H1 (cell line): ENCODE data around the gene MMEL1. TPM values are rescaled to one million over a fixed set of nuclear protein-coding genes. Genes with fewer than 3 reads are reported as not detected.

Source experiments
- CTCF ChIA-PET: fragments of 300-600 bp; sonication (Branson Sonifier 250); formaldehyde crosslinking; loops from one replicate; lab custom pipeline; 2021; ENCODE audit not compliant: partially characterized antibody; lab: Charles Lee
- POLR2A ChIA-PET: fragments of 300-600 bp; sonication (Branson Sonifier 250); formaldehyde crosslinking; loops from one replicate; lab custom pipeline; 2021; ENCODE audit warnings: inconsistent platforms; ENCODE audit not compliant: partially characterized antibody; lab: Charles Lee
- DNase-seq, 2 experiments: peaks; one replicate each; pipeline versions ENCODE4 v3.0.0 to v3.0.0-alpha.2; 2010 to 2022; ENCODE audit warnings: low spot score in 2 of 2, low read depth in 1 of 2, mixed read lengths in 1 of 2
- FAIRE-seq: peaks from 2 replicates; lab custom pipeline; 2011; peaks lifted over from hg19 to GRCh38; lab: Jason Lieb, UNC
- H2AFZ ChIP-seq: 2 replicates; pipeline ENCODE4 v1.8.1; 2012; ENCODE audit warnings: low read length, inconsistent platforms
- H2AK5ac ChIP-seq: 2 replicates; pipeline ENCODE4 v1.6.1; 2013; ENCODE audit warnings: low read depth, low read length
- H2BK120ac ChIP-seq: replicated peaks from 2 replicates; pipeline ENCODE3; 2013; ENCODE audit warnings: low read depth, low read length, inconsistent platforms
- H2BK12ac ChIP-seq: 2 replicates; pipeline ENCODE4 v1.6.1; 2013; ENCODE audit warnings: low read depth, low read length
- H2BK15ac ChIP-seq: 2 replicates; pipeline ENCODE4 v1.6.1; 2013; ENCODE audit warnings: low read length
- H2BK20ac ChIP-seq: 2 replicates; pipeline ENCODE4 v1.6.1; 2013; ENCODE audit warnings: low read length
- H2BK5ac ChIP-seq: 2 replicates; pipeline ENCODE4 v1.6.1; 2013; ENCODE audit warnings: low read depth, low read length
- H3K14ac ChIP-seq: 2 replicates; pipeline ENCODE4 v1.6.1; 2013; ENCODE audit warnings: inconsistent platforms; ENCODE audit not compliant: insufficient read length
- H3K18ac ChIP-seq: 2 replicates; pipeline ENCODE4 v1.6.1; 2013; ENCODE audit warnings: low read length; ENCODE audit errors: extremely low read depth
- H3K23ac ChIP-seq: 2 replicates; pipeline ENCODE4 v1.6.1; 2013; ENCODE audit warnings: inconsistent platforms; ENCODE audit not compliant: insufficient read length
- H3K23me2 ChIP-seq: 2 replicates; pipeline ENCODE4 v1.6.1; 2013; ENCODE audit warnings: low read depth, low read length
- H3K27ac ChIP-seq: 2 replicates; pipeline ENCODE4 v1.6.1; 2011; ENCODE audit warnings: low read depth, low read length, inconsistent platforms
- H3K27me3 ChIP-seq, 4 experiments: replicated peaks in 1 of 4; 1 replicate in 1 of 4; 2 replicates in 3 of 4; pipeline versions ENCODE4 v1.6.1 to v1.8.1; 2011 to 2013; ENCODE audit warnings: low read length in 3 of 4, mild to moderate bottlenecking in 3 of 4, inconsistent platforms in 2 of 4, mixed read lengths in 2 of 4, moderate library complexity in 1 of 4; ENCODE audit not compliant: control insufficient read depth in 3 of 4, insufficient read depth in 3 of 4; ENCODE audit errors: extremely low read depth in 1 of 4
- H3K36me3 ChIP-seq, 4 experiments: 2 replicates each; pipeline versions ENCODE4 v1.6.1 to v1.8.1; 2011 to 2013; ENCODE audit warnings: mild to moderate bottlenecking in 4 of 4, low read length in 3 of 4, moderate library complexity in 2 of 4, control low read depth in 1 of 4, inconsistent platforms in 1 of 4; ENCODE audit not compliant: insufficient read depth in 4 of 4, control insufficient read depth in 2 of 4
- H3K4ac ChIP-seq: replicated peaks from 2 replicates; pipeline ENCODE3; 2013; ENCODE audit warnings: low read length, low read depth, mixed read lengths, inconsistent platforms; ENCODE audit not compliant: insufficient read length
- H3K4me1 ChIP-seq, 4 experiments: replicated peaks in 1 of 4; 1 replicate in 1 of 4; 2 replicates in 3 of 4; pipeline versions ENCODE4 v1.6.1 to v1.8.1; 2011 to 2013; ENCODE audit warnings: low read length in 3 of 4, inconsistent platforms in 2 of 4, mixed read lengths in 1 of 4; ENCODE audit not compliant: insufficient read depth in 4 of 4, control insufficient read depth in 3 of 4
- H3K4me2 ChIP-seq, 2 experiments: 2 replicates each; pipeline versions ENCODE4 v1.6.1 to v1.8.1; 2011 to 2013; ENCODE audit warnings: low read depth in 2 of 2, low read length in 2 of 2, control low read depth in 1 of 2, inconsistent platforms in 1 of 2, mild to moderate bottlenecking in 1 of 2; ENCODE audit not compliant: insufficient read depth in 1 of 2
- H3K4me3 ChIP-seq, 4 experiments: fragments of 200-600, 300-600 bp in 1 of 4; sonication (generic), shearing (Covaris generic), sonication (Bioruptor Twin) in 1 of 4; 2 replicates each; pipeline versions ENCODE4 v1.5.1 to v1.8.1; 2011 to 2016; ENCODE audit warnings: low read length in 4 of 4, low read depth in 3 of 4, control low read depth in 2 of 4, inconsistent platforms in 2 of 4, mild to moderate bottlenecking in 2 of 4, mixed read lengths in 1 of 4, moderate library complexity in 1 of 4; ENCODE audit not compliant: insufficient read depth in 2 of 4; ENCODE audit errors: extremely low read depth in 1 of 4
- H3K56ac ChIP-seq: replicated peaks from 2 replicates; pipeline ENCODE3; 2013; ENCODE audit warnings: low read depth, mild to moderate bottlenecking, mixed read lengths, low read length, inconsistent platforms; ENCODE audit not compliant: insufficient read length
- H3K79me1 ChIP-seq: 2 replicates; pipeline ENCODE4 v1.6.1; 2013; ENCODE audit warnings: low read depth, low read length, control low read depth
- H3K79me2 ChIP-seq, 2 experiments: 2 replicates each; pipeline versions ENCODE4 v1.6.1 to v1.8.1; 2012 to 2013; ENCODE audit warnings: low read length in 2 of 2, mild to moderate bottlenecking in 2 of 2, inconsistent platforms in 1 of 2; ENCODE audit not compliant: insufficient read depth in 2 of 2, control insufficient read depth in 1 of 2
- H3K9ac ChIP-seq, 4 experiments: replicated peaks in 1 of 4; 1 replicate in 1 of 4; 2 replicates in 3 of 4; pipeline versions ENCODE4 v1.6.1 to v1.8.1; 2011 to 2013; ENCODE audit warnings: low read depth in 3 of 4, low read length in 3 of 4, control low read depth in 2 of 4, mild to moderate bottlenecking in 2 of 4, moderate library complexity in 2 of 4, inconsistent platforms in 1 of 4; ENCODE audit errors: extremely low read depth in 1 of 4
- H3K9me3 ChIP-seq, 2 experiments: 2 replicates each; pipeline versions ENCODE4 v1.6.1 to v1.8.1; 2012 to 2013; ENCODE audit warnings: mild to moderate bottlenecking in 2 of 2, moderate library complexity in 2 of 2, control low read depth in 1 of 2, inconsistent platforms in 1 of 2, low read depth in 1 of 2, low read length in 1 of 2, mixed read lengths in 1 of 2; ENCODE audit not compliant: insufficient read depth in 2 of 2
- H4K20me1 ChIP-seq, 2 experiments: replicated peaks in 1 of 2; 2 replicates each; pipeline versions ENCODE3 to v1.8.1; 2011 to 2013; ENCODE audit warnings: inconsistent platforms in 2 of 2, low read length in 2 of 2, mild to moderate bottlenecking in 1 of 2; ENCODE audit not compliant: insufficient read depth in 2 of 2, control insufficient read depth in 1 of 2
- H4K5ac ChIP-seq: 2 replicates; pipeline ENCODE4 v1.6.1; 2013; ENCODE audit warnings: low read length, low read depth, mixed read lengths, inconsistent platforms; ENCODE audit not compliant: insufficient read length
- H4K8ac ChIP-seq: 2 replicates; pipeline ENCODE4 v1.8.0; 2013; ENCODE audit warnings: mild to moderate bottlenecking, moderate library complexity, low read length, inconsistent platforms; ENCODE audit not compliant: insufficient read depth; ENCODE audit errors: extremely low read depth
- H4K91ac ChIP-seq: replicated peaks from 2 replicates; pipeline ENCODE3; 2013; ENCODE audit warnings: low read length, mixed read lengths, inconsistent platforms; ENCODE audit not compliant: insufficient read length
- BACH1 ChIP-seq: IDR thresholded peaks from 2 replicates; pipeline ENCODE4 v1.6.1; 2012; ENCODE audit warnings: low read length, improper control_type of control experiment
- EP300 ChIP-seq, 2 experiments: IDR thresholded peaks; 1 replicate in 1 of 2; 2 replicates in 1 of 2; pipeline ENCODE4 v1.6.1; 2011 to 2012; ENCODE audit warnings: low read depth in 2 of 2, low read length in 2 of 2, mild to moderate bottlenecking in 2 of 2, borderline replicate concordance in 1 of 2, inconsistent platforms in 1 of 2, moderate library complexity in 1 of 2
- NANOG ChIP-seq: IDR thresholded peaks from 2 replicates; pipeline ENCODE4 v1.6.1; 2011; ENCODE audit warnings: low read length, low read depth, mild to moderate bottlenecking, inconsistent platforms; ENCODE audit not compliant: insufficient read depth, poor library complexity, severe bottlenecking
- PHF8 ChIP-seq: fragments of 200-600 bp; sonication (generic); conservative IDR thresholded peaks from 2 replicates; pipeline ENCODE4 v1.7.1; 2012; ENCODE audit warnings: low read depth, mild to moderate bottlenecking, inconsistent platforms, low read length, moderate library complexity
- RBBP5 ChIP-seq: IDR thresholded peaks from 2 replicates; pipeline ENCODE4 v1.7.1; 2012; ENCODE audit warnings: low read depth, mild to moderate bottlenecking, inconsistent platforms, low read length, moderate library complexity, borderline replicate concordance
- RXRA ChIP-seq: IDR thresholded peaks from 2 replicates; pipeline ENCODE4 v1.6.1; 2011; ENCODE audit warnings: low read depth, mild to moderate bottlenecking, low read length, moderate library complexity; ENCODE audit not compliant: insufficient read depth
- SP4 ChIP-seq: IDR thresholded peaks from 2 replicates; pipeline ENCODE4 v1.6.1; 2012; ENCODE audit warnings: low read length, inconsistent platforms
- TAF1 ChIP-seq: IDR thresholded peaks from 2 replicates; pipeline ENCODE4 v1.6.1; 2011; ENCODE audit warnings: mild to moderate bottlenecking, low read depth, low read length
- ZNF274 ChIP-seq: IDR thresholded peaks from 2 replicates; pipeline ENCODE4 v1.7.0; 2012; ENCODE audit warnings: low read length, borderline replicate concordance; ENCODE audit errors: extremely low read depth
- WGBS, 2 experiments: shearing (Covaris generic) in 1 of 2; methylation state at CpG; one replicate each; pipeline versions ENCODE4 v1.1.6 to v1.1.7; 2013 to 2015; ENCODE audit warnings: low lambda C conversion rate in 2 of 2, mixed read lengths in 2 of 2, inconsistent platforms in 1 of 2, low coverage in 1 of 2, missing lambda C conversion rate in 1 of 2; ENCODE audit not compliant: insufficient replicate concordance in 2 of 2, insufficient coverage in 1 of 2, insufficient read length in 1 of 2; ENCODE audit errors: extremely low coverage in 1 of 2, missing lambda C conversion rate in 1 of 2; 5-methylcytosine and 5-hydroxymethylcytosine counted together
- polyA plus RNA-seq, 7 experiments: library from polyadenylated mRNA; depleted of rRNA in 3 of 7; stranded (reverse) in 5 of 7; unstranded in 2 of 7; fragments of >200 nt in 5 of 7; fragments of 200-250 nt in 2 of 7; gene quantifications; 1 replicate in 5 of 7; 2 replicates in 1 of 7; 4 replicates in 1 of 7; pipeline versions ENCODE4 v1.2.1 to v1.2.3, GENCODE V29; 2011 to 2013; ENCODE audit warnings: missing spikeins in 2 of 7, mixed read lengths in 2 of 7
- total RNA-seq: library from RNA; stranded (reverse); fragmentation: NEBNext Ultra II Directional; extraction: Animal tissue kit (Norgen Biotek cat#: 25700); gene quantifications from 2 replicates; pipeline ENCODE4 v1.2.1, GENCODE V29; 2021

Gene MMEL1
- total and polyA plus RNA-seq, 2 of the 8 experiments (the other 6 are each of a cell fraction or from before 2014, with no cell fraction given), result 0.91 to 1.7 TPM

GRCh38 chr1:2560299-2561073, 72.3 kb downstream of the MMEL1 start:
- H4K20me1 ChIP-seq, result no peaks in the 10 kb centered on the region
- no peak overlapping the region for H3K4me2 ChIP-seq
- no peak overlapping the region for H2BK12ac ChIP-seq
- ChIA-PET POLR2A (interaction anchor here (1.0 to 1.2 kb wide), 2 partner anchors 13 to 31 kb away, joined by 3 to 4 read pairs; no protein-coding TSS in a partner anchor), CTCF (interaction anchor here (0.8 to 3.4 kb wide), 27 partner anchors 10 to 797 kb away, joined by 3 to 33 read pairs (median 4); partner anchors contain the start of gene PANK4)
- H3K27me3 ChIP-seq, result no peaks in the 10 kb centered on the region
- no peak overlapping the region for H2BK20ac ChIP-seq
- no peak overlapping the region for H3K27ac ChIP-seq
- no peak overlapping the region for H3K9ac ChIP-seq
- no peak overlapping the region for H2AFZ ChIP-seq
- H4K8ac ChIP-seq, result no peak overlapping the region; the same call in 1 of the 2 replicates
- H4K91ac ChIP-seq, result no peak overlapping the region
- no peak for FAIRE-seq
- H2AK5ac ChIP-seq, result no peak overlapping the region
- H3K14ac ChIP-seq, result no peak overlapping the region
- no peaks in the 10 kb centered on the region; a peak in 1 of 4 replicates for H3K9me3 ChIP-seq
- no peak overlapping the region for H3K4me3 ChIP-seq
- H2BK120ac ChIP-seq, result no peak overlapping the region
- 90% methylated on average over 10 of the region's 15 CpGs; no CpG with 5 or more reads in 1 of the 2 experiments for whole genome bisulfite sequencing, 2 experiments
- peaks cover 0 to 6% (median 3%) of the 10 kb centered on the region in 4 experiments; a peak in 3 of 7 replicates for H3K4me1 ChIP-seq
- H3K56ac ChIP-seq, result no peak overlapping the region
- no peak for DNase-seq
- TF ChIP-seq PHF8, result no peak
- TF ChIP-seq TAF1, result no peak
- TF ChIP-seq SP4, result no peak
- TF ChIP-seq RBBP5, result no peak
- TF ChIP-seq NANOG, result no peak
- TF ChIP-seq BACH1, result no peak
- no peak for TF ChIP-seq RXRA
- no peak for TF ChIP-seq EP300 (IDR thresholded peaks at IDR 0.05; ENCODE audit: borderline replicate concordance in 1 of 2, low read depth in 2 of 2, low read length in 2 of 2)
- TF ChIP-seq ZNF274, result no peak
- H3K79me1 ChIP-seq, result no peaks in the 10 kb centered on the region
- H4K5ac ChIP-seq, result no peak overlapping the region
- H2BK5ac ChIP-seq, result no peak overlapping the region
- H3K36me3 ChIP-seq, result no peaks in the 10 kb centered on the region
- no peaks in the 10 kb centered on the region for H3K79me2 ChIP-seq
- no peaks in the 10 kb centered on the region for H3K23me2 ChIP-seq
- no peak overlapping the region for H3K4ac ChIP-seq
- H2BK15ac ChIP-seq, result no peak overlapping the region
- no peak overlapping the region for H3K18ac ChIP-seq
- no peak overlapping the region for H3K23ac ChIP-seq
